ENCODE results near the gene RAD52.

Gene RAD52

DNA sequence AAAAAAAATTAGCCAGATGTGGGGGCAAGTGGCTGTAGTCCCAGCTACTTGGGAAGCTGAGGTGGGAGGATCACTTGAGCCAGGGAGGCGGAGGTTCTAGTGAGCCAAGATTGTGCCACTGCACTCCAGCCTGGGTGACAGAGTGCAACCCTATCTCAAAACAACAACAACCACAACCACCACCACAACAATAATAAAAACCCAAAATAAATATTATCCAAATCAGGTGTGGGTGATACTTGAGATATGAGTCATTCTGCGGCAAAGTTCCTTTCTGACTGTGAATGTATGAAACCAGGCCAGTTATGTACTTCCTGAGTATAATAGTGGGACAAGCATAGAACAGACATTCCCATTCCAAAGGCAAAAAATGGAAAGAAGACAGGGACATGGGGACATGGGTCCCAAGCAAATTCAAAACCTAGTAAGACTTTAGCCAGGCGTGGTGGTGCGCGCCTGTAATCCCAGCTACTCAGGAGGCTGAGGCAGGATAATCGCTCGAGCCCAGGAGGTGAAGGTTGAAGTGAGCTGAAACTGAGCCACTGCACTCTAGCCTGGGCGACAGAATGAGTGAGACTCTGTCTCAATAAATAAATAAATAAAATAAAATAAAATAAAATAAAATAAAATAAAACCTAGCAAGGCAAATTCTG lies 31.8 kb upstream of the RAD52 start:
- Histone ChIP-seq H3K36me3 (replicated peaks; ENCODE audit: low read depth, low read length) (peaks cover under 1% of the 10 kb centered on the region), H4K20me1 (ENCODE audit: insufficient read depth, low read length) (no peaks in the 10 kb centered on the region), H3K27me3 (ENCODE audit: low read depth, low read length) (no peaks in the 10 kb centered on the region), H3K27ac (ENCODE audit: low read length) (no peak overlapping the region), H3K4me1 (ENCODE audit: low read length) (peaks cover 10% of the 10 kb centered on the region), H3K4me3 (ENCODE audit: low read length) (no peak overlapping the region), H3K9me3 (ENCODE audit: insufficient read depth, low read length) (no peaks in the 10 kb centered on the region), H3K9ac (ENCODE audit: low read length) (no peak overlapping the region), H2AFZ (ENCODE audit: low read depth, low read length) (no peak overlapping the region), H3K79me2 (ENCODE audit: low read length) (no peaks in the 10 kb centered on the region), H3K4me2 (ENCODE audit: low read length) (0 out of 2 replicates have a peak overlapping the region, but pooled peaks have one; percentile 9)
- TF ChIP-seq, protein P1, sequence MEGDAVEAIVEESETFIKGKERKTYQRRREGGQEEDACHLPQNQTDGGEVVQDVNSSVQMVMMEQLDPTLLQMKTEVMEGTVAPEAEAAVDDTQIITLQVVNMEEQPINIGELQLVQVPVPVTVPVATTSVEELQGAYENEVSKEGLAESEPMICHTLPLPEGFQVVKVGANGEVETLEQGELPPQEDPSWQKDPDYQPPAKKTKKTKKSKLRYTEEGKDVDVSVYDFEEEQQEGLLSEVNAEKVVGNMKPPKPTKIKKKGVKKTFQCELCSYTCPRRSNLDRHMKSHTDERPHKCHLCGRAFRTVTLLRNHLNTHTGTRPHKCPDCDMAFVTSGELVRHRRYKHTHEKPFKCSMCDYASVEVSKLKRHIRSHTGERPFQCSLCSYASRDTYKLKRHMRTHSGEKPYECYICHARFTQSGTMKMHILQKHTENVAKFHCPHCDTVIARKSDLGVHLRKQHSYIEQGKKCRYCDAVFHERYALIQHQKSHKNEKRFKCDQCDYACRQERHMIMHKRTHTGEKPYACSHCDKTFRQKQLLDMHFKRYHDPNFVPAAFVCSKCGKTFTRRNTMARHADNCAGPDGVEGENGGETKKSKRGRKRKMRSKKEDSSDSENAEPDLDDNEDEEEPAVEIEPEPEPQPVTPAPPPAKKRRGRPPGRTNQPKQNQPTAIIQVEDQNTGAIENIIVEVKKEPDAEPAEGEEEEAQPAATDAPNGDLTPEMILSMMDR (IDR thresholded peaks at IDR 0.05; ENCODE audit: low read depth, low read length): no peak
- no peak for TF ChIP-seq EZH2phosphoT487 (IDR thresholded peaks at IDR 0.05; ENCODE audit: low read depth)

DNA sequence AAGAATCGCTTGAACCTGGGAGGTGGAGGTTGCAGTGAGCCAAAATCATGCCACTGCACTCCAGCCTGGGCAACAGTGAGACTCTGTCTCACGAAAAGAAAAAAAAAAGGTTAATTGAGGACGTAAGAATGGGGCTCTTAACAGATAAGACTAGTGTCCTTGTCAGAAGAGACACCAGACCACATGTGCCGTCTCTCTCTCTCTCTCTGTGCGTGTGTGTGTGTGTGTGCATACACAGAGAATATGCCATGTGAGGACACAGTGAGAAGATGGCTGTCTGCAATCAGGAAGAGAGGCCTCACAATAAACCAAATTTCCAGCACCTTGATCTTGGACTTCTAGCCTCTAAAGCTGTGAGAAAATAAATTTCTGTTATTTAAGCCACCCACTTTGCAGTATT lies 29.9 kb upstream of the RAD52 start:
- Histone ChIP-seq H4K20me1 (ENCODE audit: insufficient read depth, low read length) (no peaks in the 10 kb centered on the region), H3K9ac (ENCODE audit: low read length) (no peak overlapping the region), H3K4me1 (ENCODE audit: low read length) (peaks cover 10% of the 10 kb centered on the region), H3K79me2 (ENCODE audit: low read length) (no peaks in the 10 kb centered on the region), H2AFZ (ENCODE audit: low read depth, low read length) (no peak overlapping the region), H3K9me3 (ENCODE audit: insufficient read depth, low read length) (no peaks in the 10 kb centered on the region), H3K27ac (ENCODE audit: low read length) (no peak overlapping the region), H3K36me3 (replicated peaks; ENCODE audit: low read depth, low read length) (no peaks in the 10 kb centered on the region), H3K4me3 (ENCODE audit: low read length) (no peak overlapping the region), H3K27me3 (ENCODE audit: low read depth, low read length) (no peaks in the 10 kb centered on the region), H3K4me2 (ENCODE audit: low read length) (no peak overlapping the region)
- TF ChIP-seq, protein P1 (IDR thresholded peaks at IDR 0.05; ENCODE audit: low read depth, low read length): no peak
- no peak for TF ChIP-seq EZH2phosphoT487 (IDR thresholded peaks at IDR 0.05; ENCODE audit: low read depth)

DNA sequence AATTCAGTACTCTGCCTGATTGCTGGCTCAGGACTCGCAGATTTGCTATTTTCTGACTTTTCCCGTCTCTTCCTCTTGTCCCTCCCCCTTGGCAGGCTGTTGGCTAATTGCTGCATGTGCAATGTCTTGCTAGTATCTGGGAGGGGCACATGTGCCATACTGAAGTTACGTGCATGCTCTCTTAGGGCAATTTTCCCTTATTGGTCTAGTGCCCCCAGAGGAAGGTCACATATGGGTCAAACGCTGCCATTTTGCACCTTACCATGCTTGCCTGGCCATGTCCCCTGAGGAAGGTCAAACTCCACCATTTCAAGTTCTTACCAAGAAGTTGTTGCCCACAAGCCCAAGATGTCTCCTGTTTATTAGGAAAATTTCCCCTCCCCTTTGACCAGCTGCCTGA lies 27.7 kb upstream of the RAD52 start:
- TF ChIP-seq, protein P1 (IDR thresholded peaks at IDR 0.05; ENCODE audit: low read depth, low read length): peak; percentile 16; the same call in 1 of the 2 replicates
- TF ChIP-seq EZH2phosphoT487 (IDR thresholded peaks at IDR 0.05; ENCODE audit: low read depth): no peak
- no peak overlapping the region for H3K4me2 ChIP-seq (ENCODE audit: low read length)
- H2AFZ ChIP-seq (ENCODE audit: low read depth, low read length): no peak overlapping the region
- H3K79me2 ChIP-seq (ENCODE audit: low read length): no peaks in the 10 kb centered on the region
- no peak overlapping the region for H3K9ac ChIP-seq (ENCODE audit: low read length)
- peaks cover 10% of the 10 kb centered on the region for H3K4me1 ChIP-seq (ENCODE audit: low read length)
- no peak overlapping the region for H3K27ac ChIP-seq (ENCODE audit: low read length)
- no peaks in the 10 kb centered on the region for H4K20me1 ChIP-seq (ENCODE audit: insufficient read depth, low read length)
- H3K9me3 ChIP-seq (ENCODE audit: insufficient read depth, low read length): no peaks in the 10 kb centered on the region
- H3K4me3 ChIP-seq (ENCODE audit: low read length): no peak overlapping the region
- H3K27me3 ChIP-seq (ENCODE audit: low read depth, low read length): no peaks in the 10 kb centered on the region
- no peaks in the 10 kb centered on the region for H3K36me3 ChIP-seq (replicated peaks; ENCODE audit: low read depth, low read length)

DNA sequence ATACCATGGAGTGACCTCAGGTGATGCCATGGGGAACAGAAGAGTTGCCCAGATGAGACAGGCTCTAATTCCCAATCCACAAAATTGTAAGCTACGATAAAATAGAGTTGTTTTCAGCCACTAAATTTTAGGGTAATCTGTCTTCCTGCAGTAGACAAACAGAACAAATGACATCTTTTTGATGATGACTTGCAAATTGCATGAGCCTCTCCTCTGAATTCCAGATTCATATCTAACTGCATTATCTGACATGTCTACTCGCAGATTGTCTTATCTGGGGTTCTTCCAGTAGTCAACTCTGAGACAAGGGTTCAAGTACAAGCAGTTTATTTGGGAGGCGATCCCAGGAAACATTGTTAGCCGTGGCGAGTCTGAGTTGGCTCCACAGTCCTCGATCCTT lies 27.1 kb upstream of the RAD52 start:
- Histone ChIP-seq H3K36me3 (replicated peaks; ENCODE audit: low read depth, low read length) (no peaks in the 10 kb centered on the region), H3K4me3 (ENCODE audit: low read length) (no peak overlapping the region), H2AFZ (ENCODE audit: low read depth, low read length) (no peak overlapping the region), H3K27ac (ENCODE audit: low read length) (no peak overlapping the region), H3K79me2 (ENCODE audit: low read length) (no peaks in the 10 kb centered on the region), H3K4me1 (ENCODE audit: low read length) (peaks cover 10% of the 10 kb centered on the region), H3K9ac (ENCODE audit: low read length) (no peak overlapping the region), H4K20me1 (ENCODE audit: insufficient read depth, low read length) (no peaks in the 10 kb centered on the region), H3K9me3 (ENCODE audit: insufficient read depth, low read length) (no peaks in the 10 kb centered on the region), H3K27me3 (ENCODE audit: low read depth, low read length) (no peaks in the 10 kb centered on the region), H3K4me2 (ENCODE audit: low read length) (no peak overlapping the region)
- TF ChIP-seq, protein P1 (IDR thresholded peaks at IDR 0.05; ENCODE audit: low read depth, low read length): no peak
- TF ChIP-seq EZH2phosphoT487 (IDR thresholded peaks at IDR 0.05; ENCODE audit: low read depth): no peak
